Endothelial cell of umbilical vein (primary cell): ENCODE results near the gene RPL35. TPM values are rescaled to one million over a fixed set of nuclear protein-coding genes. Genes with fewer than 3 reads are reported as not detected.

ENCODE experiments used
- BruUV-seq: library from RNA; stranded (reverse); fragments of 400-500 nt; replicated peaks from 2 replicates; lab custom pipeline; 2021; lab: Mats Ljungman, UMichigan
- CTCF ChIA-PET: fragments of 300-600, 350-600 bp; sonication (Branson Sonifier 250); formaldehyde crosslinking; loops from one replicate; lab custom pipeline; 2021; ENCODE audit warnings: antibody characterized with exemption, inconsistent platforms; lab: Charles Lee
- POLR2A ChIA-PET: fragments of 300-600, 350-600 bp; sonication (Branson Sonifier 250); formaldehyde crosslinking; loops from one replicate; lab custom pipeline; 2021; ENCODE audit warnings: antibody characterized with exemption, inconsistent platforms; lab: Charles Lee
- DNase-seq: peaks from one replicate; pipeline ENCODE4 v3.0.0-alpha.2; 2011; ENCODE audit warnings: low read depth, low spot score
- FAIRE-seq: peaks from 2 replicates; lab custom pipeline; 2011; peaks lifted over from hg19 to GRCh38; lab: Jason Lieb, UNC
- H2AFZ ChIP-seq: 2 replicates; pipeline ENCODE4 v1.6.0; 2012; ENCODE audit warnings: low read depth, low read length, control low read depth, inconsistent platforms
- H3K27ac ChIP-seq: 2 replicates; pipeline ENCODE4 v1.5.1; 2011; ENCODE audit warnings: low read depth, mild to moderate bottlenecking, control low read depth, low read length, moderate library complexity; ENCODE audit not compliant: insufficient read depth
- H3K27me3 ChIP-seq, 2 experiments: 2 replicates each; pipeline versions ENCODE4 v1.6.0 to v1.6.1; 2011; ENCODE audit warnings: low read length in 2 of 2, mixed read lengths in 1 of 2; ENCODE audit not compliant: control insufficient read depth in 2 of 2, insufficient read depth in 2 of 2
- H3K36me3 ChIP-seq, 2 experiments: 2 replicates in 1 of 2; 3 replicates in 1 of 2; pipeline ENCODE4 v1.5.1; 2011; ENCODE audit warnings: low read length in 2 of 2, mild to moderate bottlenecking in 1 of 2, moderate library complexity in 1 of 2; ENCODE audit not compliant: control insufficient read depth in 2 of 2, insufficient read depth in 2 of 2; ENCODE audit errors: extremely low read depth in 1 of 2
- H3K4me1 ChIP-seq: 3 replicates; pipeline ENCODE4 v1.5.1; 2011; ENCODE audit warnings: mild to moderate bottlenecking, low read length; ENCODE audit not compliant: control insufficient read depth, insufficient read depth; ENCODE audit errors: extremely low read depth
- H3K4me2 ChIP-seq: 2 replicates; pipeline ENCODE4 v1.6.1; 2011; ENCODE audit warnings: low read length, control low read depth, mixed read lengths; ENCODE audit not compliant: insufficient read depth
- H3K4me3 ChIP-seq, 3 experiments: fragments of 200-600 bp in 1 of 3; sonication (generic), shearing (Covaris generic) in 1 of 3; replicated peaks in 1 of 3; 2 replicates each; pipeline ENCODE4 v1.5.1; 2011 to 2016; ENCODE audit warnings: control low read depth in 3 of 3, low read length in 3 of 3, mild to moderate bottlenecking in 2 of 3, inconsistent platforms in 1 of 3, low read depth in 1 of 3, moderate library complexity in 1 of 3; ENCODE audit not compliant: insufficient read depth in 1 of 3
- H3K79me2 ChIP-seq: 2 replicates; pipeline ENCODE4 v1.6.0; 2012; ENCODE audit warnings: low read length, inconsistent platforms; ENCODE audit not compliant: control insufficient read depth, insufficient read depth
- H3K9ac ChIP-seq: replicated peaks from 2 replicates; pipeline ENCODE3; 2011; ENCODE audit warnings: low read length, control low read depth; ENCODE audit not compliant: insufficient read depth; ENCODE audit errors: extremely low read depth
- H3K9me1 ChIP-seq: replicated peaks from 3 replicates; pipeline ENCODE4 v1.6.0; 2011; ENCODE audit warnings: mild to moderate bottlenecking, low read length; ENCODE audit not compliant: control insufficient read depth, insufficient read depth; ENCODE audit errors: extremely low read depth
- H3K9me3 ChIP-seq: replicated peaks from 2 replicates; pipeline ENCODE4 v1.5.1; 2012; ENCODE audit warnings: low read length, inconsistent platforms; ENCODE audit not compliant: control insufficient read depth, insufficient read depth
- H4K20me1 ChIP-seq: replicated peaks from 2 replicates; pipeline ENCODE3; 2011; ENCODE audit warnings: mild to moderate bottlenecking, low read length; ENCODE audit not compliant: control insufficient read depth, insufficient read depth; ENCODE audit errors: extremely low read depth
- CTCF ChIP-seq, 2 donors: IDR thresholded peaks; 1 replicate in 1 of 2; 2 replicates in 1 of 2; pipeline ENCODE4 v1.5.1; 2011; ENCODE audit warnings: low read length in 2 of 2, mild to moderate bottlenecking in 2 of 2, moderate library complexity in 2 of 2, control low read depth in 1 of 2, inconsistent platforms in 1 of 2, low read depth in 1 of 2; ENCODE audit not compliant: insufficient read depth in 1 of 2; ENCODE audit errors: extremely low read depth in 1 of 2
- EZH2 ChIP-seq: IDR thresholded peaks from 2 replicates; pipeline ENCODE4 v1.6.1; 2012; ENCODE audit warnings: borderline replicate concordance, low read depth, mild to moderate bottlenecking, moderate library complexity, low read length, inconsistent platforms; ENCODE audit not compliant: severe bottlenecking
- FOS ChIP-seq: IDR thresholded peaks from 2 replicates; pipeline ENCODE4 v1.6.1; 2011; ENCODE audit warnings: mild to moderate bottlenecking, low read length, moderate library complexity, borderline replicate concordance; ENCODE audit not compliant: insufficient read depth
- GATA2 ChIP-seq: IDR thresholded peaks from 2 replicates; pipeline ENCODE4 v1.7.0; 2011; ENCODE audit warnings: low read depth, mild to moderate bottlenecking, moderate library complexity, mixed read lengths, low read length; ENCODE audit not compliant: insufficient read length, insufficient read depth
- JUN ChIP-seq: IDR thresholded peaks from 2 replicates; pipeline ENCODE4 v1.6.1; 2011; ENCODE audit warnings: borderline replicate concordance, low read depth; ENCODE audit not compliant: insufficient read length, insufficient read depth
- MAX ChIP-seq: IDR thresholded peaks from 2 replicates; pipeline ENCODE4 v1.6.1; 2011; ENCODE audit not compliant: insufficient read depth, insufficient read length
- MYC ChIP-seq: IDR thresholded peaks from one replicate; pipeline ENCODE4 v1.6.1; 2011; ENCODE audit warnings: mild to moderate bottlenecking, low read depth, low read length
- POLR2A ChIP-seq: IDR thresholded peaks from 2 replicates; pipeline ENCODE4 v1.6.1; 2012; ENCODE audit warnings: low read depth, mild to moderate bottlenecking, control low read depth, low read length
- POLR2AphosphoS5 ChIP-seq: IDR thresholded peaks from 2 replicates; pipeline ENCODE4 v1.6.1; 2012; ENCODE audit warnings: low read depth, mild to moderate bottlenecking, control low read depth, low read length, moderate library complexity; ENCODE audit not compliant: insufficient read depth
- dilution Hi-C: fragments of 300-500 bp; cut with MboI; formaldehyde crosslinking; loops from one replicate; pipeline ENCODE4 v1.15.0; 2019; ENCODE audit warnings: low sequenced_read_pairs; ENCODE audit not compliant: extremely low pct_ligation_motif_present
- intact Hi-C: fragments of 100-400 bp; cut with micrococcal nuclease; formaldehyde crosslinking; loops from one replicate; pipeline ENCODE4 v1.10.0; 2022
- polyA plus RNA-seq, 4 experiments: library from polyadenylated mRNA; depleted of rRNA in 3 of 4; stranded (reverse) in 3 of 4; unstranded in 1 of 4; fragments of >200 nt; gene quantifications; 2 replicates each; pipeline versions ENCODE4 v1.2.1 to v1.2.3, GENCODE V29; 2011 to 2012; ENCODE audit warnings: missing spikeins in 1 of 4
- total RNA-seq: library from RNA; stranded (reverse); gene quantifications from 2 replicates; pipeline ENCODE4 v1.2.3, GENCODE V29; 2021

RPL35 gene
- total and polyA plus RNA-seq, 2 donors (not counting 3 experiments of a cell fraction or from before 2014, with no cell fraction given) = 1,230 to 2,206 TPM

GRCh38 chr9:124886461-124886860 is 24.7 kb upstream of the RPL35 start:
- DNase-seq = no peak
- dilution Hi-C loops (no loop called here), intact Hi-C loops (no loop called here)
- no peaks in the 10 kb centered on the region for H3K4me1 ChIP-seq
- H3K4me3 ChIP-seq = no peak overlapping the region
- H3K9me3 ChIP-seq = no peaks in the 10 kb centered on the region
- FAIRE-seq = no peak
- peaks cover 0 to 39% of the 10 kb centered on the region in 2 experiments for H3K36me3 ChIP-seq
- ChIA-PET CTCF (no interaction called here), POLR2A (no interaction called here)
- H3K27ac ChIP-seq = no peak overlapping the region
- no peaks in the 10 kb centered on the region for H4K20me1 ChIP-seq
- TF ChIP-seq GATA2 = no peak
- no peak for TF ChIP-seq POLR2A
- TF ChIP-seq POLR2AphosphoS5 = no peak
- no peak for TF ChIP-seq MAX
- TF ChIP-seq FOS = no peak
- TF ChIP-seq JUN = no peak
- TF ChIP-seq EZH2 = no peak
- TF ChIP-seq CTCF (IDR thresholded peaks at IDR 0.05; ENCODE audit: extremely low read depth in 1 of 2, insufficient read depth in 1 of 2, low read depth in 1 of 2, low read length in 2 of 2) = no peak
- TF ChIP-seq MYC = no peak
- no peaks in the 10 kb centered on the region for H3K79me2 ChIP-seq
- H3K27me3 ChIP-seq = no peaks in the 10 kb centered on the region
- H2AFZ ChIP-seq = no peak overlapping the region
- BruUV-seq = no TSS peak
- no peaks in the 10 kb centered on the region for H3K9me1 ChIP-seq
- H3K4me2 ChIP-seq = no peak overlapping the region
- no peak overlapping the region for H3K9ac ChIP-seq
